Astrocyte (in vitro differentiated cells and primary cell): ENCODE results near the gene CALU. TPM values are rescaled to one million over a fixed set of nuclear protein-coding genes. Genes with fewer than 3 reads are reported as not detected.

Source experiments
- DNase-seq: peaks from one replicate; pipeline ENCODE4 v3.0.0-alpha.2; 2010; ENCODE audit warnings: low read depth
- FAIRE-seq: peaks from 2 replicates; lab custom pipeline; 2011; peaks lifted over from hg19 to GRCh38; lab: Jason Lieb, UNC
- H2AFZ ChIP-seq: 2 replicates; pipeline ENCODE4 v1.6.0; 2012; ENCODE audit warnings: low read depth, low read length, inconsistent platforms
- H3K27ac ChIP-seq: 2 replicates; pipeline ENCODE4 v1.5.1; 2011; ENCODE audit warnings: low read depth, low read length, inconsistent platforms
- H3K27me3 ChIP-seq: 2 replicates; pipeline ENCODE4 v1.6.0; 2011; ENCODE audit warnings: low read length, inconsistent platforms; ENCODE audit not compliant: insufficient read depth
- H3K36me3 ChIP-seq: 2 replicates; pipeline ENCODE4 v1.5.1; 2011; ENCODE audit warnings: low read length, inconsistent platforms; ENCODE audit not compliant: insufficient read depth
- H3K4me1 ChIP-seq: 2 replicates; pipeline ENCODE4 v1.5.1; 2011; ENCODE audit warnings: low read length, inconsistent platforms; ENCODE audit not compliant: insufficient read depth
- H3K4me2 ChIP-seq: 2 replicates; pipeline ENCODE4 v1.6.0; 2012; ENCODE audit warnings: low read length, inconsistent platforms
- H3K4me3 ChIP-seq: 2 replicates; pipeline ENCODE4 v1.5.1; 2011; ENCODE audit warnings: low read depth, mild to moderate bottlenecking, low read length, inconsistent platforms; ENCODE audit not compliant: insufficient read depth
- H3K79me2 ChIP-seq: 2 replicates; pipeline ENCODE4 v1.6.0; 2012; ENCODE audit warnings: mild to moderate bottlenecking, low read length, inconsistent platforms; ENCODE audit not compliant: insufficient read depth
- H3K9ac ChIP-seq: 2 replicates; pipeline ENCODE4 v1.6.0; 2012; ENCODE audit warnings: mild to moderate bottlenecking, low read length, inconsistent platforms
- H3K9me3 ChIP-seq: 2 replicates; pipeline ENCODE4 v1.5.1; 2012; ENCODE audit warnings: low read depth, mild to moderate bottlenecking, low read length, inconsistent platforms; ENCODE audit not compliant: insufficient read depth
- H4K20me1 ChIP-seq: 2 replicates; pipeline ENCODE4 v1.6.0; 2012; ENCODE audit warnings: low read length, inconsistent platforms; ENCODE audit not compliant: insufficient read depth
- H3K27ac Mint-ChIP-seq: one replicate; pipeline ENCODE4 v1.8.0; 2021; ENCODE audit warnings: mild to moderate bottlenecking, mixed read lengths; ENCODE audit not compliant: unreplicated experiment
- H3K27me3 Mint-ChIP-seq: one replicate; pipeline ENCODE4 v1.8.0; 2021; ENCODE audit warnings: low read depth, mixed read lengths; ENCODE audit not compliant: unreplicated experiment
- H3K36me3 Mint-ChIP-seq: one replicate; pipeline ENCODE4 v1.8.0; 2021; ENCODE audit warnings: low read depth, mixed read lengths; ENCODE audit not compliant: unreplicated experiment
- H3K4me1 Mint-ChIP-seq: one replicate; pipeline ENCODE4 v1.8.0; 2021; ENCODE audit warnings: low read depth, mixed read lengths; ENCODE audit not compliant: unreplicated experiment
- H3K4me3 Mint-ChIP-seq: one replicate; pipeline ENCODE4 v1.8.0; 2021; ENCODE audit warnings: mild to moderate bottlenecking, moderate library complexity, mixed read lengths; ENCODE audit not compliant: unreplicated experiment
- H3K9me3 Mint-ChIP-seq: one replicate; pipeline ENCODE4 v1.8.0; 2021; ENCODE audit warnings: mild to moderate bottlenecking, mixed read lengths; ENCODE audit not compliant: unreplicated experiment
- EZH2 ChIP-seq: IDR thresholded peaks from 2 replicates; pipeline ENCODE4 v1.6.1; 2012; ENCODE audit warnings: mild to moderate bottlenecking, low read length, inconsistent platforms; ENCODE audit not compliant: insufficient read depth
- total RNA-seq: library from RNA; stranded (reverse); gene quantifications from 2 replicates; pipeline ENCODE4 v1.2.1, GENCODE V29; 2021
- TF ChIP-seq, protein P1 (sequence below): IDR thresholded peaks from 2 replicates; pipeline ENCODE4 v1.5.1; 2011; ENCODE audit warnings: low read depth, mild to moderate bottlenecking, inconsistent platforms, low read length, moderate library complexity; ENCODE audit not compliant: insufficient read depth

CALU gene
- total RNA-seq, 1 donor from 2014 or later: 670 TPM

DNA sequence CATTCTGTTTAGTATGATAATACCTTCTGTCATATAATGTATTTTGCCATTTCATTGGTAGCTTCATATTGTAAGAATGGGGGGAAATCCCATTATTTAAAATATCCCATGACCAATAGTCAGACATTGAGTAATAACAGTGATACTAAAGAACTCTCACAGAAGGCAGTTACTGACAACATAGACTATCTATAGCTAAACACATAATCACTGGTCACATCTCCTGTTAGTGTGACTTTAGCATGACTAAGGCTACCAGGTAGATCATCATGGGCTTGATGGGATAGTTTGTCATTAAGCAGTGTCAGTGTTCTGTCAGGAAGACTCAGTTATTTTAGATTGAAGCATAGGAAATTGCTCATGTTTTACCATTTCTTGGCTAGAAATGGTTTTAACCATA is 20.1 kb downstream of the CALU start:
- FAIRE-seq (no peak), DNase-seq (no peak)
- no peak overlapping the region for H3K27ac ChIP-seq
- H3K9me3 ChIP-seq: no peaks in the 10 kb centered on the region
- no peak overlapping the region for H3K9ac ChIP-seq
- no peak overlapping the region for H3K4me3 Mint-ChIP-seq
- TF ChIP-seq, protein P1, sequence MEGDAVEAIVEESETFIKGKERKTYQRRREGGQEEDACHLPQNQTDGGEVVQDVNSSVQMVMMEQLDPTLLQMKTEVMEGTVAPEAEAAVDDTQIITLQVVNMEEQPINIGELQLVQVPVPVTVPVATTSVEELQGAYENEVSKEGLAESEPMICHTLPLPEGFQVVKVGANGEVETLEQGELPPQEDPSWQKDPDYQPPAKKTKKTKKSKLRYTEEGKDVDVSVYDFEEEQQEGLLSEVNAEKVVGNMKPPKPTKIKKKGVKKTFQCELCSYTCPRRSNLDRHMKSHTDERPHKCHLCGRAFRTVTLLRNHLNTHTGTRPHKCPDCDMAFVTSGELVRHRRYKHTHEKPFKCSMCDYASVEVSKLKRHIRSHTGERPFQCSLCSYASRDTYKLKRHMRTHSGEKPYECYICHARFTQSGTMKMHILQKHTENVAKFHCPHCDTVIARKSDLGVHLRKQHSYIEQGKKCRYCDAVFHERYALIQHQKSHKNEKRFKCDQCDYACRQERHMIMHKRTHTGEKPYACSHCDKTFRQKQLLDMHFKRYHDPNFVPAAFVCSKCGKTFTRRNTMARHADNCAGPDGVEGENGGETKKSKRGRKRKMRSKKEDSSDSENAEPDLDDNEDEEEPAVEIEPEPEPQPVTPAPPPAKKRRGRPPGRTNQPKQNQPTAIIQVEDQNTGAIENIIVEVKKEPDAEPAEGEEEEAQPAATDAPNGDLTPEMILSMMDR: no peak
- TF ChIP-seq EZH2: no peak
- peaks cover 24% of the 10 kb centered on the region for H3K4me1 Mint-ChIP-seq
- H3K36me3 ChIP-seq: peaks cover 67% of the 10 kb centered on the region
- H3K4me3 ChIP-seq: no peak overlapping the region
- peaks cover 16% of the 10 kb centered on the region for H3K36me3 Mint-ChIP-seq
- peaks cover 86% of the 10 kb centered on the region for H4K20me1 ChIP-seq
- H3K4me2 ChIP-seq: no peak overlapping the region
- peaks cover 24% of the 10 kb centered on the region for H3K4me1 ChIP-seq
- H3K79me2 ChIP-seq: peaks cover 89% of the 10 kb centered on the region
- H3K27ac Mint-ChIP-seq: no peak overlapping the region
- H2AFZ ChIP-seq: no peak overlapping the region
- H3K9me3 Mint-ChIP-seq: no peaks in the 10 kb centered on the region
- H3K27me3 ChIP-seq: no peaks in the 10 kb centered on the region
- H3K27me3 Mint-ChIP-seq: no peaks in the 10 kb centered on the region

DNA sequence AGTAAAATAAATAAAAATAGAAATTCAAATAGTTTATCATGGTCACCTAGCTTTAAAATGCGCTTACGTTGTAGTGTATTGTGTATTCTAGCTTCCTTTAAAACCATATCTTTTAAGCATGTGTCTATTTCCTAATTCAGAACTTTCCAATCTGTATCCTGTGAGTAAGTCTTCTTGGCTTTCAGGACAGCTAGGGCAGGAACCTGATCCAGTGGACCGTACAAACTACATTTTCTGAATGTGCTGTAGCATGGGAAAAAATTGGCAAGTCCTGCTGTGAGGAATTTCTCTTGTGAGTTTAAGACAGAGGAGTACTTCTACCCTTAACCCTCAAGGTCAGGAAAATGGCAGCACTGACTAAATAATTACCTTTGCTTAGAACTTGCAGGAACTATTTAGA is 24.4 kb downstream of the CALU start:
- Mint-ChIP-seq H3K4me1 (no peaks in the 10 kb centered on the region), H3K4me3 (no peak overlapping the region), H3K27ac (no peak overlapping the region), H3K36me3 (peaks cover 17% of the 10 kb centered on the region), H3K9me3 (no peaks in the 10 kb centered on the region), H3K27me3 (no peaks in the 10 kb centered on the region)
- H3K36me3 ChIP-seq: peaks cover 61% of the 10 kb centered on the region
- peaks cover 82% of the 10 kb centered on the region for H4K20me1 ChIP-seq
- H2AFZ ChIP-seq: no peak overlapping the region
- no peaks in the 10 kb centered on the region for H3K9me3 ChIP-seq
- peaks cover 78% of the 10 kb centered on the region for H3K79me2 ChIP-seq
- no peaks in the 10 kb centered on the region for H3K27me3 ChIP-seq
- TF ChIP-seq EZH2: no peak
- no peak overlapping the region for H3K9ac ChIP-seq
- DNase-seq (no peak), FAIRE-seq (no peak)
- H3K27ac ChIP-seq: no peak overlapping the region
- H3K4me3 ChIP-seq: no peak overlapping the region
- peaks cover 3% of the 10 kb centered on the region for H3K4me1 ChIP-seq
- no peak overlapping the region for H3K4me2 ChIP-seq

DNA sequence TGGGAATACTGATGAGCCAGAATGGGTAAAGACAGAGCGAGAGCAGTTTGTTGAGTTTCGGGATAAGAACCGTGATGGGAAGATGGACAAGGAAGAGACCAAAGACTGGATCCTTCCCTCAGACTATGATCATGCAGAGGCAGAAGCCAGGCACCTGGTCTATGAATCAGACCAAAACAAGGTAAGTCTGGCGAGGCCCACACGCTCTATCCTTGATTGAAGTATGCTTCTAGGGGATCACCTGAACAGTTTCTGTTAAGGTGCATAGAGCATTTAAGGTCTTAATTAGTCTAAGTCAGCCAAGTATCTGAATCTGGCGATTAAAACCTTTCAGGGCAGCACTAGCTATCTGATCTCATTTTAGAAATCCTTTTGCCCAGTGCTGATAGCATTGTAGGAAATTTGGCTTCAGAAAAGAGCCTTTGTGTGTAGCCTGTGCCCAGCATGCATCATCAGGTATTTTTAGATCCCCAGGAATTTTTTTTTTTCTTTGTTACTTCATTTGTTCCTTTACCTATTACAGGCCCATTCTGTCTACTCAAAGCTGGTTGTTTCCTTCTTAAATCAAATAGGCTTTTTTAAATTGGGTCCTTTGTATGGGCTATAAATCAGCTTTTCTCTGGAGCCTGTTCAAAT is 28.4 kb downstream of the CALU start:
- no peaks in the 10 kb centered on the region for H3K9me3 ChIP-seq
- H2AFZ ChIP-seq: no peak overlapping the region
- H3K36me3 ChIP-seq: peaks cover 71% of the 10 kb centered on the region
- TF ChIP-seq, protein P1: no peak
- no peak for TF ChIP-seq EZH2
- H3K9ac ChIP-seq: no peak overlapping the region
- FAIRE-seq: no peak
- Mint-ChIP-seq H3K4me3 (no peak overlapping the region), H3K36me3 (peaks cover 36% of the 10 kb centered on the region), H3K9me3 (no peaks in the 10 kb centered on the region), H3K27me3 (no peaks in the 10 kb centered on the region), H3K4me1 (no peaks in the 10 kb centered on the region), H3K27ac (no peak overlapping the region)
- no peak overlapping the region for H3K4me2 ChIP-seq
- H3K4me1 ChIP-seq: peaks cover 3% of the 10 kb centered on the region
- H3K27ac ChIP-seq: no peak overlapping the region
- H3K27me3 ChIP-seq: no peaks in the 10 kb centered on the region
- H3K79me2 ChIP-seq: peaks cover 59% of the 10 kb centered on the region
- H3K4me3 ChIP-seq: no peak overlapping the region
- DNase-seq: no peak
- H4K20me1 ChIP-seq: peaks cover 83% of the 10 kb centered on the region
